Hematopoietic multipotent progenitor cell treated with erythropoietin and hydrocortisone succinate and interleukin-3 and kit ligand, for 17 days (in vitro differentiated cells): ENCODE data around the gene STK40.

Source experiments
- DNase-seq: peaks from one replicate; pipeline ENCODE4 v3.0.0-alpha.2; 2015; ENCODE audit warnings: low spot score

STK40 gene

DNA sequence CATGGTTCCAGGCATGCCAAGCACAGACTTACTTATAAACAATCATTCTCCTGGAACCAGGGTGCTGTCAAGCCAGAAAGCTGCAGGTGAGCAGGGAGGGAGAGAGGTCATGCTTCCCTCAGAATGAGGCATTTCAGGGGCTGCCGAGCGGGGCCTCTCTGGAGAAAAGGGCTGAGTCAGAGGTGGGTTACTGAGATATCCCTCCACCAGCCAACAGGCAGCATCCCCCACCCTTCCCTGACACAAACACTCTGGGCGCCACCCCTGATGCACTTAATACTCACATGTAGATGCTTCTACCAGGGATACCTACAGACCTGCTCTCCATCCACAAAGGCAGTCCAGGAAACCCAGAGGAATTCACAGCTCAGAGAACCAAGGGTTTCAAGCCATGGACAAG is 13.1 kb downstream of the STK40 start:
- DNase-seq = peak; percentile 50

DNA sequence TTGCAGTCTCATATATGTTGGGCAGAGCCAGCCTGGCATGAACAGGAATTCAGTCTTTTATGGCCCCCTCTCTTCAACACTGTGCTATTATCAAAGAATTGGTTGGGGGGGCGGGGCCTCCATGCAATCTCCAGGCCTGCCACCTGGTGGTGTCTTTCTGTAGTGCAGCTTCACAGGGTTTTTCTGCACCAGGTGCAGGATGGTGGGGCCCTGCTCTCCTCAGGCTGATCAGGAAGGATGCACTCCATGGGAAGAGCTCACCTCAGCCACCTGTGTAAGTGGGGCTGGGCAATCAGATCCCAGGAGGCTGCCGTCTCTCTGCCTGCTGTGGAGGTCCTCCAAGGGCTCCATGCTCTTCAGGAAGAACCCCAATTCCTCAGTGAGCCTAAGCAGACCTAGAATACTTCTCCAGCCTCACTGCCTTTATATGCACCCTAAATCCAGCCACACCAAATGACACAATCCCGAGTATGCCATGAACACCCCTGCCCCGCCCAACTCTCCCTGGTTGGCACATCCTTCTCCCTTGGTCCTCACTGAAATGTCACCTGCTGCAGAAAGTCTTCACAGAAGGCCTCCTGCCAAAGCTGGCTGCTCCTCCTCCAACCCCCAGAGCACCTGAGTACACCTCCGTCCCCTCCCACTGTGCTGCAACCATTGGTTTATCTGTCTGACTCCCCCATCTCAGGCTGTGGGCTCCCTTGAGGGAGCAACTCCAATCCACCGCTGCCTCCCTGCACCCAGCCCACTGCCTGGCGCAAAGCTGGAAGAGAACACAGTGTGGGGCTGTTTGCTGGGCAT is 16.5 kb downstream of the STK40 start:
- peak; percentile 89 for DNase-seq

DNA sequence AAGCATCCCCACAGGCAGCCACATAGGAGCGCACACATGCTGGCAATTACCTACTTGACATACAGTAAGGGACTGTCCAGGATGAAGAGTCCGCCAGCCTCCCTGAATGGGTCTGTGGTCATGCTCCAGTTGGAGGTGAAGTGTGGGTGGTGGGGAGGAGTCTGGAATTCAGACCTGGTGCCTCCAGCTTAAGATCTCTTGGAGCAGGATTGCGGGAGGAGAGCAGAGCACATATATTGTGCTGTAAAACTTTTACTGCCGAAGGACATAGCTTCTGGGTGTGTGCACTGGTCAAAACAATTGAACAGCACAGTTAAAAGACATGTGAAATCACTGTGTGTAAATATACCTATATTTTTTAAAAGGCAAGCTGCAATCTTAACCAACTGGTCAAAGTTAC is 17.9 kb downstream of the STK40 start:
- no peak for DNase-seq

DNA sequence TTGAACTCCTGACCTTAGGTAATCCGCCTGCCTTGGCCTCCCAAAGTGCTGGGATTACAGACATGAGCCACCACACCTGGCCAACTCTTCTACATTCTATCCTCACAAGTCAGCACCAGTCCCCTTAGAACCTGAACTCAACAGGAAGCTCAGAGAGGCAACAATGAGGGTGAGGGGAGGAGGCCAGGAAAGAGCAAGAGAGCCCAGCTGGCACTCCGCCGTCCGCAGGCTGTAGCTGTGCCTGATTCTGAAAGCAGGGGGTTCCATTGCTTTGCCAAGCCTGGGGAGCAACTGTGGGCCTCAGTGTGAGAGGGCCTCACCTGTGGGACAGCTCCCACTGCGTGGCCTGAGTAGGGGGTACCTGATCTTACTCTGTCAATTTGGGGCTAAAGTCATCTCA is 18.7 kb downstream of the STK40 start:
- no peak for DNase-seq

DNA sequence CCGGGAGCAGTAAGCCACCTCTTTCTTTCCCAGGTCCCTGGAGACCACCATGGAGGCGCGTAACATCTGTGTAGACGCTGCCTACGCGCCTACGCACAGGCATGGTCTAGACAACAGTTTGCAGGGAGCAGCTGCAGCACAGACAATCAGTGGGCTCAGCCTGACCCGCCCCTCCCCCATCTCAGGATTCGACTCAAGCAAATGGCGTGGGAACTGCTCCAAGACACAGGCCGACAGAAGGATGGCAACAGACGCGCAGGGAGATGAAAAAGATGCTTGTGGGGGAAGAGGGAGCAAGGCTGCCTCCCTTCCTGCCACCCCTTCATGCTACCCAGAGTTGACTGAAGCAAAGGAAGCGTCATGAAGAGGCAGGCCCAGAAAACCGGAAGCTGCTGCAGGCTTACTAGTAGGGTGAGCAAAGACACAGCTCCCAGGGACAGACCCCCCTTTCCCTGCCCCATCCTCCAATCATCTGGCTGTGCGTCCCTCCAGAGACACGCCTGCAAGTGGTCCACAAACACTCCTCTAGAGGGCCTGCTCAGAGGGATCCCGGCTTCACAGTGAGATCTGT is 19.5 kb downstream of the STK40 start:
- DNase-seq = no peak

DNA sequence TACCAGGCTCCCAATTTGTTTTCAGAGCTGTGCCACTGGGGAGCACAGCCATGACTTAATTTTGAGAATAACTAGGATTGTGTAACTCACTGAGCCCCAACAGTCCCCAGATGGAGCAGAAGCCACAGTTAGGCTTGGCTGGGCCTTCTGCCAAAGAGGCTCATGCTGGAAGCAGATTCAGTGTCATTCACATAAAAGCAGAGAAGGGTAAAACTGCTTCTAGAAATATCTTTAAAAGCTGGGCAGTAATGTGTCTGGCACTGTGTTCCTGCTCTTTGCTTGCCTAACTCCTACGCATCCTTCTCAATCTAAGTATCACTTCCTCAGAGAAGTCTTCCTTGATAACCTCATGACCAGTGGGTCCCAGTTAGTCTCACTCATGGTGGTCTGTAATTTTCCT is 20.3 kb downstream of the STK40 start:
- DNase-seq = peak; percentile 48

DNA sequence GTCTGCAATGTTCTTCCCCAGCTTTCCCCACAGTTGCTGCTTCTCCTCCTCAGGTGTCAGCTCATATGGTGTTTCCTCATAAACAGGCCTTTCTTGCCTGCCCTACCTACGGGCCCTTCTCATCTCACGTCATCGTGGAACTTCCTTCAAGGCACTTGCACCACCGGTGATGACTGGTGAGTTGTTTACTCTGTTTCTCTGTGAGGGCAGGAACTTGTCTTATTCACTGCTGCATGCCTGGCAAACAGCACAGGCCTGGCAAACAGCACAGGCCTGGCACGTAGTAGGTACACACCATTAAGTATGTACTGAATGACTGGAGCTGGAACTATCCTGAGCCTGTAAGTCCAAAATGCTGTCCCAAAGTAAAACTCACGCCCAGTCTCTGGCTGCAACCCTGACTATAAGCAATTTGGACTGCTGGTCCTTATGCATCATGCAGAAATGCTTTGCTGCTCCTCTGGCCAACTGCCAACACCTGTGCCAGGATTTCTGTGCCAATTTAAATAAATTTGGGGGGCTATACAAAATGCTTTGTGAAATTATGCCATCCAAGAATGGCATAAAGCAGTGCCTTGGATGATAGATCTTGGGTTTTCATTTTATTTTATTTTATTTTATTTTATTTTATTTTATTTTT is 25.7 kb downstream of the STK40 start:
- no peak for DNase-seq

DNA sequence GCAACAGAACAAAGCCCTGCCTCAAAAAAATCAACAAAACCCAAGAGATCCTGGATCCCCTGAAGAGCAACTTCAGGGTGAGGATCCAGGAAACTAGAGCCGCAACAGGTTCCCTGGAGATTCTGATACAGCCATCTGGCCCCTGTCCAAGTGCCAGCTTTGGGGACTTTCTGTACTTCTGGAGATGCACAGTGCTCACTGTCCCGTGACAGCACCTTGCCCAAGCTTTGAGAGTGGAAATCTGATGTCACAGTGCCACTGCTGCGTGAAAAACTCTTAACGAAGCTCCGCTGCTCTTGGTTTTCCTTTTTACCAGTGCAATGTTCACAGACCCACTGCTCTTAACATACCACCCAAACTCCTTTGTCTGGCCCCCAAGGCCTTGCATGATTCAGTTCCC is 26.3 kb downstream of the STK40 start:
- no peak for DNase-seq

DNA sequence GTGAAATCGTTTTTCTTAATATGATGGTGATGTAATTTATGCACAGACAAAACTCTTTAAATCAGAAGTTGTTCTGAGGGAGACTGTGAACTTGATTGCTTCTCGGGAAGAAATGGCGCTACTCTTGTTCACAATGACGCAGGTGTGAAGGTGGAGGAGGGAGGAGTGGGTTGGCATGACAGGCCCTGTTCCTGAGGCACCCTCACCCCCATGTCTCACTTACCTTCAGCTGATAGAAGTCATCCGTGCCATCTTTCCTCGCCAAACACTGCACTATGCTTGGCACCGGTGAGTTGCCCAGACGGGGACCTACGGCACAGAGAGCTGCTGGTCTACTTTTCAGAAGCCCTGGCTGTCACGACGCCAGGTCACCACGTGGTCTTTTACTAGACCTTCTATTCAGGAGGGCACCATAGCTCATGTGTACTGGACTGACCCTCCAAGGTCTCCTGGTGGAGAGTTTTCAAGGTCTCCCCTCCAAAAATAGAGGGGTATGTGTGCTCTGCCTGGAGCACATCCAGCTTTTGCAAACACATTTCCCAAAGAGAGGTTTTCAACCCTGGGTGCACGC is 27.1 kb downstream of the STK40 start:
- no peak for DNase-seq

DNA sequence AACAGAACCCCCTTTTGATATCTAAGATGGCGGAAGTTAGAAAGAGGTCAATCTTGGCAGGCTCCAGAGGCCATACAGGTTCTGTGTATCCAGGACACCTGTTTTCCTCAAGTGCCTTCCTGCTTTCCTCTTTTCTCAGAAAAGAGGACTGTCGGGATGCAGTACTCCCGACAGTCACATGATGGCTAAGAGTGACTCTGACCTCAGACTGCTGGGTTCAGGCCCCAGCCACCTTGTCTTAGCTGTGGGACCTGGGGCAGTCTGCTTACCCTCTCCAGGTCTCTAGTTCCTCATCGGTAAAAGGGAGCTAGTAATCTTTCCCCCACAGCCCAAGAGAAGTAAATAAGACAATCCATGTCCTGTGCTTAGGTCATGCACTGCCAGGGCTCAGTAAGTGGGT is 29.9 kb downstream of the STK40 start:
- no peak for DNase-seq

DNA sequence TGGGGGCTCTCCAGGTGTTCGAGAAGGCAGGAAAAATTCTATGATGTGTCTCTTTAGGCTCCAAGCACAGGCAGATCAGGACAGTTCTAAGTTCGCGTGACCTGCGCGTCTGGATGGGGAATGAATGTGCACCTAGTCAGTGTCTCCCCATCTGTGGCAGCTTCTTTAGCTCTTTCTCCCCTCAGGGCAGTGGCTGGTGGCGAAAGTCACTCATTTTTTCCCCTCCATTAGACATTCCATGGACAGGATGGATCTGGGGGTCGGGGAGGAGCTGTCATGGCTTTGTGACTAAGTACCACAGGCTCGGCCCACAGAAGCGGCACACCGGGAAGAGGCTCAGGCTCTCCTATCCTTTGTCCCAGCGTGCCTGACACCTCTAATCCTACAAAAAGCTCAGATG is 31.2 kb downstream of the STK40 start:
- DNase-seq = no peak

DNA sequence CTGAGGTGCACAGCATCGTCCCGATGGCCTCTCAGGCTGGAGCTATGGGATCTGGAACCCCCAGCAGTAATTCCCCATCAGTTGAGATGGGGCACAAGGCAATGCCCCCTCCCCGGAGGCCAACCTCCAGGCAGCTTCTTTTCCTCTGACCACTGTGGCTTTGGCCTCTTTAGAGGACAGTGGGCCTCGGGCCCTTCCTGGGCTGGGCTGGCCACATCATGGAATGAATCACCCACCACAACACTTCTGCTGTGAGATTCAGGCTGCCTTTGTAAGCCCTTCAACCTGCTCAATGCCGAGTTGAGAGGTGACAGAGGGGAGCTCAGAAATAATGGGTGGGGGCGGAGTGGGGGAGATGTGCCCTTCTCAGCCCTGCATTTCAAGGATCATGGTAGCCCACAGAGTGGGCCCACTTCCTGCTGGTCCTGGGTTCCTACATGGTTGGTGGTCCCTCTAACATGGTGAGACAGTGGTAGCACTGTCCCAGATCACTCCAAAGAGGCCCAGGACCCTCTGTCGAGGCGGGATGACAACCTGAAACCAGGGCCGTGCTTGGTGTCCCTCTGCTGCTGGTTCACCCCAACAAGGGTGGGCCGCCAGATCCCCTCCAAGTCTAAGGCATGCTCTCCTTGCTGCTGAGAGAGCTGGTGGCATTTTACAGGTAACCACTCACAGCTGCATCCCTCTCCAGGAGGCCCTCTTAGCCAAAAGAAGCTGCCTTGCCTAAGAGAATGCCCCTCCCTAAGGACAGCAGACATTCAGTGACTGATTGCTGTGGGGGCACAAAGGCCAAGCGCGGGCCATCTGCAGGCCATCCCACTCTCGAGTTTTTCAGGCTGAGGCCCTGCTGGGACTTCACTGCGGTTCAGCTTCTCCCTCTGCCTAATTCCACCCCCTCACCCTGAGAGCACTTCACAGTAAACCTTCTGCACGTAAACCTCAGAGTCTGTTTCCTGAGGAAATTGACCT is 32.5 kb downstream of the STK40 start:
- no peak for DNase-seq

DNA sequence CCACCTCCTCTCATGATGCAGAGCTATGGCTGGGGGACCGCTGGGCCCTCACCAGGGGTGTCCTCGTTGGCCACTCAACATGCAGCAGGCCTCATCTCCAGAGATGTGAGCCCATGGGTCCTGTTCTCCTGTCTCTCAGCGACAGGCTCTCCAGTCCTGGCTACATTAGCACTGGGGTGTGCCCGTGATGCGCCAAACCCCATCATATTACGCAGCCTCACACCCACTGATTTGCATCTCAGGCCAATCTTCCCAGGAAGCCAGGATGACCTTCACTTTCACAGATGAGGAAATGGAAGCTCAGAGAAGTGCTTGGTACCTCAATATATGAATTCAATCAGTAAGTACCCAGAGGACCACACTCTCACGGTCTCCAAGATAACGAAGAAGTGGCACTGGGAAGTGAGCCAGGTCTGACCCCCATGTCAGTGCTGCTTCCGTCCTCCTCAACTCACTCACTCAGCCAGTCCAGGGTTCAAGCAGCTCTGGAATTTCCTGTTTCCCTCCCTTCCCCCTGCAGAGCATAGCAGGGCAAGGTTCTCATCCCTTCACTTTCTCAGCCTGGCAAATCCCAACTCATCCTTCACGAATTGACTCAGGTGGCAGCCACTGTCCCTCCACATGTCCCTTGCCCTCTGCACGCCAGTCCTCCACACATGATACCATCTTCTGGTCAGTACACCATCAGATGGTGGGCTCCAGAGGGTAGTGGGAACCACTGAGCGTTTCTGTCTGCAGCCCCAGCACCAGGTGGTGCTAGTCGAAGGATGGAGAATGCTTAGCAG is 33.4 kb downstream of the STK40 start:
- no peak for DNase-seq

DNA sequence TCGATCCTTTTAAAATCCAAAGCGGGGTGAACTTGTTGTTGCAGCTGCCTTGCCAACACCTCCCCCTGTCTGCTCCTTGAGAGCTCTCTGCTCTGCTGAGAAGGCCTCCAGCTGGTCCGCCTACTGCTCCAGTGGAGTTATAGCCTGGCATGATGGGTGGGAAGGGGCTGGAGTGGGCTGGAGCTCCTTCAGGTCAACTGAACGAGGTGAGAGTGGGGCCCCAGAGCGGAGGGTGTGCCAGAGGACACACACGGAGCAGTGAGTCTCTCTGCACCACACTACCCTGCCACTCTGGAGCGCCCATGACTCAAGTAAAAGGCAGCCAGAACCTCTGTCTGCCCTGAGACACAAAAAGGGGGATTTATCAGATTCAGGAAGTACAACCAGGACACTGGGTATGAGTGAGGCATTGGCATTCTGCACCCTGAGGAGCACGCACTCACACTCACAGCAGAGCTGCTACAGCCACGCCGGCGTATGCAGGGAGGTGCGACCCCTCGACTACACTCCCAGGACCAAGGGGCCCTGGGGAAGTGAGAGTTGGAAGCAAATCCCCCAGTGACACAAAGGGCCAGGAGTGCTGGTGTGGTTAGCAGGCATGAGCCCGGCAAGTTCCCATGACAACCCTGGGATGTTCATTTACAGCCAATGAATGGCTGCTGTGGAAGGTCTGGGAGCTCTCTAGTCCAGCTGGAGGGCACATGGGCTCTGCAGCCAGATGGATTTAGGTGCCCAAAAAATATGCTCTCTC is 34.3 kb downstream of the STK40 start:
- no peak for DNase-seq

DNA sequence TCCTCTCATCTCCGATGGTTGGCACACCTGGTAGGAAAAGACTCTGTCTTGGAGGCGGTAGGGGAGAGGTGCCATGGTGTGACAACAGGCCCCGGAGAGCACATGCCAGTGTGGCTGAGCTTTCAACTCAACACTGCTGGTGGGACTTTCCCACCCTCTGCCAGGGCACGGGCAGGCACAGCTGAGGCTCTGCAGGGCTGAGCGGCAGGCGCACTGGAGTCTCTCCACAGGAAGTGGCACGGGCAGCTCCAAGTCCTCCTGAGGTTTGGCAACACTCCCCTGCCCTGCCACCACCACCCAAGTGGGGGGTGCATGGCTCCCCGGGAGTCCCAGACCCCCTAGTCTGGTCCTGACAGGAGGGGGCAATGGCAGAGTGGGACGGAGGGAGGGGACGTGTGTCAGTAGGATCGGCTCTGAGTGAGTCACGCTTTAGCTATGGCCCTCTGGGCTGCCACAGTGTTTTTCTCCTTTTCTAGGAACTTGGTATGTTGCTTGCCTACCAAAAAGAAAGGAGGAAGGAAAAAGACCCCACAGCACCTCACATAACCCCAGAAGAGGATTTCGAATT is 35.0 kb downstream of the STK40 start:
- DNase-seq = no peak

DNA sequence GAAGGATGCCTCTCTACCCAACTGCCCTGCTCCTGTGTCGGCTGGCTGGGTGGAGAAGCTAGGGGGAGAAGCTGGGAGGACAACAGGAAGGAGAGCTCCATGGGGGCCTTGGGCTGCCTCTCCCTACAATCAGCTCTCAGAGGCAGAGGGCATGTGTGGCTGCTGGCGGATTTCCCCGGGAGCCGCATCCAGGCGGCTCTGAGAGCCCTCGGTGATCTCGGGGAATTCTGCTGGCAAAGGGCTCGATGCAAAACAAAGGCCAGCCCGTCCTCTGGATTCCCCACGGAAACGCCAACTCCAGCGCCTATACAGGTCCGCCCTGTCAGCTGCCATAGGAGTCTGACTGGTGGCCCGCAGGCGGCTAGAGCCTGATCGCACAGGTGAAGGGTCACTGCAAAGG is 35.9 kb downstream of the STK40 start:
- no peak for DNase-seq

DNA sequence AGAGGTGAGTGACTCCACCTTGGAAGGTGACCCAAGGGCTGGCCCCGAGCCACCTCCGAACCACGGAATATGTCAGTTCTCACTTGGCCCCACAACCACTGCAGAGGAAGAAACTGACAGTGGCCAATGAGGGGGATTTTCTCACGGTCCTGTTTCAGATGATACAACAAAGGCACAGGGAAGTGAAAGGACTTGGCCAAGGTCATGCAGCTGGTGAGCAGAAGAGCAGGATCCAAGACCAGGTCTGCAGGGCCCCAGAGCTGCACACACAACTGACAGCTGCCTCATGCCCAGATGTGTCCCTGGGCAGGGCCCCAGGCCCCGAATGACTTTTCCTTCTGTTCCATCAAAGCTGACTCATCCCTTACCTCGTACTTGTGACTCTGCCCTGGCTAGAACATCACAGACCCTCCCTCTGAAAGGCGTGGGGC is 36.5 kb downstream of the STK40 start:
- no peak for DNase-seq

DNA sequence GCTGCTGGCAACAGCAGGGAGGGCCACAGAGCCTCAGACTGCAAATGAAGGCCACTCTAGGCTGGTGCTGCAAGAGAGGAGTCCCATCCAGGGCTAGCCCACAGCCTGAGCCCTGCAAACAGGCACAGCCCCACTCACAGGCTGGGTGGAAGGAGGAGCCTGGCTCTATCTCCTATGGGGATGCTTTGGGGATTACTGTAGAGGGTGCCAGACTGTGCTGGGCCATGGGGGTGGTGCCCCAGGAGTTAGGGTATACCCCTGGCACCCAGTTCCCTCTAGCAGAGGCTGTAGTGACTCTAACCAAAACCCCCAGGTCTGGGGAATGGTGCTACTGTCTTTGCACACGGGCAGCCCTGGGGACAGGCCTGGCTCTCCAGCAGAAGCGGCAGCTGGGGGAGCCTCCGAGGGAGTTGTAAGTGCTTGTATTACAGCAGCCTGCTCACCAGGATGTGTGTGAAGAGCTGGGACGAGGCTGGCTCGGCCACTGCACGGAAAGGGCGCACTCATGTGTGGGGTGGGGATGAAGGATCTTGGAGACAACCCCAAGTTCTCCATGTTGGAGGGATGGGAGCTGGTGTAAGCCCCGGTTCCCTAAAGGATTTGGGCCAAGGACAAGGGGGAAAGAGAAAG is 38.9 kb downstream of the STK40 start:
- no peak for DNase-seq

DNA sequence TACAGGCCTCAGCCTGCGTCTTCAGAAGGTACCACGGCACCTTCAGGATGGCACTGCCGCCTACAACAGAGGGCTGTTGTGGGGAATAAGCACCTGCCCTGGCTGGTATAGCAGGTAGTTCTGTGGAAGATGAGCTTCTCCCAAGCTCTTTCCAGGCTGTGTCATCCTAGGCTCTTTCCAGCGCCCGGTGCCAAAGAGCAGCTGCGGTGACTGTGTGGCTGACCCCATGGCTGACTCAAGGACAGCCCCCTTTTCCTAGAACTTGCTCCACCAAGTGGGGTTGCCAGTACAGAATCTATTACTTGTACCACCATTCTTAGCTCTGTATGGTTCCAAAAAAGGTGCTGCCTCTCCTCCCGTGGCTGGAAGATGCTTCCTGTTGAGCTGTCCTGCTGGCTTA is 40.4 kb downstream of the STK40 start:
- no peak for DNase-seq

DNA sequence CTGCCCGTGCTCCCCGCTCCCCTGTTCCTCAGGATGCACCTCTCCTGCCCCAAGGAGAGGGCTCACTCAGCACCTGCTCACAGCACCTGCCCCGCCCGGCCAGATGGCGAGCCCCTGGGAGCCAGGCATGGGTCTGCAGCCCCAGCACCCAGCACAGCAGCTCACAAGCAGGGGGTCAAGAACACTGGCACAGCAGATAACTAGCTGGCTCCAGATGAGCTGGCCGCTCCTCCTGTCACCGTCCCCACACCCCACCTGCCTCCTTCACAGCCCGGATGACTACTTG is 41.4 kb downstream of the STK40 start:
- no peak for DNase-seq
